HG03135 (cell line): ENCODE data around the gene C17orf50.
"Not testable (repeated sequence)": the region's sequence is repeated elsewhere in the genome, so short reads cannot be mapped to it uniquely, and the experiment has no call there.

ENCODE experiments used
- ATAC-seq: cut with Tn5 transposase; IDR thresholded peaks from one replicate; pipeline ENCODE4 v1.9.1; 2021; ENCODE audit warnings: mild to moderate bottlenecking, moderate library complexity; ENCODE audit not compliant: unreplicated experiment

The C17orf50 gene

GRCh38 chr17:35751541-35751940 is 9.1 kb upstream of the C17orf50 start:
- ATAC-seq = not testable (repeated sequence)

- no peak for ATAC-seq
Observed at GRCh38 chr17:35752471-35752870, 8.2 kb upstream of the C17orf50 start.

DNA sequence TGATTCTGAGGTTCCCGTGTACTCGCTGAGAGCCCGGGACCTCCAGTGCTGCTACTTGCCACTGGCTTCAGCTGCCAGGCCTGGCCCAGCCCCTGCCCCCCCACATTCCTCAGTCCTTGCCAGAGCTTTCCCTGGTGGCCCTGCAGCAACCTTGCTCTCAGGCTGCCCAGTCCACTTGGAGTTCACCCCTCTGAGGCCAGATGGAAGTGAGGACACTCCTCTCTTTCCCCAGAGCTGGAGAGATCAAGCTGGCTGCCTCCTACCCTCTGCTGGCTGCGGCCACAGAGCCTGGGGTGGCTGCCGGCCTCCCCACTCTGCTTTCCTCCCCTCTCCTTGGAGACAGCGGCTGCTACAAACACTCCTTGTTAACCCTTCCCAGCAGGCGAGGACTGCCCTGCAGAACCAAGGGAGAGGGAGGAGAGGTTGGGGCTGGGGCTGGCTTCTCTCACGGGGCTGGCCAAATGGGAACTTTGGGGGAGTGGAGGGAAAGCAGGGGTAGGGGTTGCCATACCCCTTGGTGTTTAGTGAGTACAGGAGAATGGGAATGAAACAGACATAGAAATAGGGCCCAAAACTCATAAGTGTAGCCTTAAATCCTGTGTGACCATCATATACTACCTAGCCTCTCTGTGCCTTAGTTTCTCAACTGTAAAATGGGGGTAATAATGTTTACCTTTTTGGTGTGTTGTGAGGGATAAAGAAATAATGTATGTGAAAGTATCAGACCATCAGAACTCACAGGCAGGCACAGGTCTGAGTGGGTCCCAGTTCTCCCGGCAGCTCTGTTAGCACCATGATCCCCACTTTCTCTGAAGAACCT is 7.5 kb upstream of the C17orf50 start, which contains the start of gene GAS2L2:
Gene GAS2L2 (minus strand): TSS at position 295 of the 820 bp plus-strand sequence. CDS start 389 bp downstream, outside the sequence.
- no peak for ATAC-seq

- no peak for ATAC-seq
Observed at GRCh38 chr17:35757243-35757642, 3.4 kb upstream of the C17orf50 start.

GRCh38 chr17:35761601-35762000 is 914 bp downstream of the C17orf50 start:
- ATAC-seq = no peak

- no peak for ATAC-seq
Observed at GRCh38 chr17:35763767-35764122, 3.1 kb downstream of the C17orf50 start.

- ATAC-seq = peak; percentile 85
Observed at GRCh38 chr17:35764123-35764991, 3.7 kb downstream of the C17orf50 start.

DNA sequence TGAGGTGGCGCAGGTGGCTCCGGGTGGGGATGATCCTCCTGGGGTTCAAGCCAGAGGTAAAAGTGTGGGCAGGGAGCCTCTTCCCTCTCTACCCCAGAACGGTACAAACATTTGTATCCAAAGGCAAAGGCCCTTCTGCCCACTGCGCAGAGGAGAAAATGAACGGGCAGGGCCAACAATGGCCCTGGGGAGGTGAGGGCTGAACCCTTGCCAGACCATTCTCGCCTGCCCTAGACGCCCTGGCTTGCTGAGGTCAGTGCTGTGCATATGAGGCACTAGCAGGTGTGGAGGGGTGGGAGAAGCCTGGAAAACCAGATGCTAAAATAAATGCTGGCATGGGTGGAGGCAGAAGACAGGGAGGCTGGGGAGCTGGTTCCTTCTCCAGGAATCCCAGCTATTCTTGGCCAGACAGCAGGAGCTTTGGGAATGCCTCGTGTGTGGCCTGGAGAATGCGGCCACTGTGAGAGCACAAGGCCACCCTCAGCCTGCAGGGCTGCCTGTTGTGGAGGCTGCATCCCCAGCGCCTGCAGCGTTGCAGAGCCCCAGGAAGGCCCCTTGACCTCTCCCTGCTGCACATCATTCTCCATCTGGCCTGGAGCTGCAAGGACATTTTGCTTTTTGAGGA is 4.5 kb downstream of the C17orf50 start:
- ATAC-seq = no peak

DNA sequence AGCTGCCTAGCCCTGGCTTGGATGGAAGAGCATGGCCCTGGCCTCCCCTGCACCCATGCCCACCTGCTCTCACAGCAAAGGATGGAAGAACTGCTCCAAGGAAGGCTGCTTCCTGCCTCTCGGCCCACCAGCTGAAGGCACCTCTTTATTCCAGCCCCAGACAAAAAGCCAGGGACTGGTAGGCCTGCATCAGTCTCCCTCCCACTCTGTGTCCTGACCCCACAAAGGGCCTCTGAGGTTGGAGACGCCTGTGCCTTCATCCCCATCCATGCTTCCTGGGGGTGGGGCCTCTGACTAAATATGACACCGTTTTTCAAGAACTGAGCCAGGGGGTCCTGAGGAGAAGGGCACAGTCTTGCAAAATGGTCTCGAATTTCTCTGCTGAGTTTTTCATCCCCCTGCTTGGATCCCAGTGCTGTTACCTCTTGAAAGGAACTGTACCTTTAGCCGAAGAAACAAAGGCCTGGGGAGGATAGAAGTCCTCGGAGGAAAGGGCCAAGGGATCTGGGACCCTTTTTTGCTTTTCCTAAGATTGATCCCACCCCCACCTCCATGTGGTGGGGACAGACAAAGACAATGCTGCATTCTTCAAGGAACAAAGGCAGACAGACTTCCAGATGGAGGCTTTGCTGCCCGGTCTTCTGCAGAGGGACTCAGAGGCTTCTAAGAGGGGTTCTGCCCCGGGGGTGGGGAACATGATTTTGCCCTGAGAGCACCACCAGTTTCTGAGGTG is 5.2 kb downstream of the C17orf50 start:
- ATAC-seq = no peak

DNA sequence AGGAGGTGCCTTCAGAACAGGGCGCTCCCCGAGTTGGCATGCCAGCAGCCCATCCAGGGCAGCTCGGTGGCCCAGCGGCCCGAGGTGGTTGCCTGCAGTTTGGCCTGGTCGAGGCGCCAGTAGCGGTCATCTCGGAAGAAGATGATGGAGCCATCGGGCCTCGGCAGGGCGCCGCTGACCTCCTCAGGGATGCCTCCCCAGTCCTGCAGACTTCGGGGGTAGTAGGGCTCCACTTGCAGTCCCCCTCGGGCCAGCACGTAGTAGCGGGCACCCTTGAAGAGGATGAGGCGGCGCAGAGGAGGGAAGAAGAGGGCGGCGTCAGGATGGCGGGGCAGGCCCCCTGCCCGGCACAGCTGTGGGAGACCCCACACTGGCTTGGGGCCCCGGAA is 5.8 kb downstream of the C17orf50 start:
- ATAC-seq = no peak

DNA sequence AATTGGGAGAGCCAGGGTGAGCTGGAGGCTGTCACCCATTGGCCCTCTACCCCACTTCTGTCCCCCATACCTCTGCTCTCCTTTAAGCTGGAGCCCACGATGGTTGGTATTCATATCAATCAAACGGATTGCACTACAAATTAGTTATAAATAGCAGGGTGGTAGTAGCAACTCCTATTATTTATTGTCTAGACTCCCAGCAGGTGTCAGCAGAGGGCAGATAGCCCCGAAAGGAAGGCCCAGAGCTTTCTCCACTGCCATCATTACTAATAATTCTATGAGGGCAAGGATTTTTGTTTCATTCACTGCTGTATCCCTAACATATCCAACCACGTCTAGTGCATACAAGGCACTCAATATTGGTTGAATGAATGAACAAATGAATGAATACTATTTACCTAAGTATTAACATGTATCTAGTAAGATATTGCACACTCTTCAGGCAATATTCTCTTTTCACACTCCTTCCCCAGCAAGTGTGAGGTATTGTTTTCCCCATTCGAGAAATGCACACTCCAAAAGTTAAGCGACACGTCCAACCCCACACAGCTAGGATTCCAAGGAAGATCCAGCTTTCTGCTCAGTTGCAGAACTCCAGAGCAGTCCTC is 6.3 kb downstream of the C17orf50 start:
- no peak for ATAC-seq

GRCh38 chr17:35768797-35769196 is 8.1 kb downstream of the C17orf50 start:
- ATAC-seq = no peak

DNA sequence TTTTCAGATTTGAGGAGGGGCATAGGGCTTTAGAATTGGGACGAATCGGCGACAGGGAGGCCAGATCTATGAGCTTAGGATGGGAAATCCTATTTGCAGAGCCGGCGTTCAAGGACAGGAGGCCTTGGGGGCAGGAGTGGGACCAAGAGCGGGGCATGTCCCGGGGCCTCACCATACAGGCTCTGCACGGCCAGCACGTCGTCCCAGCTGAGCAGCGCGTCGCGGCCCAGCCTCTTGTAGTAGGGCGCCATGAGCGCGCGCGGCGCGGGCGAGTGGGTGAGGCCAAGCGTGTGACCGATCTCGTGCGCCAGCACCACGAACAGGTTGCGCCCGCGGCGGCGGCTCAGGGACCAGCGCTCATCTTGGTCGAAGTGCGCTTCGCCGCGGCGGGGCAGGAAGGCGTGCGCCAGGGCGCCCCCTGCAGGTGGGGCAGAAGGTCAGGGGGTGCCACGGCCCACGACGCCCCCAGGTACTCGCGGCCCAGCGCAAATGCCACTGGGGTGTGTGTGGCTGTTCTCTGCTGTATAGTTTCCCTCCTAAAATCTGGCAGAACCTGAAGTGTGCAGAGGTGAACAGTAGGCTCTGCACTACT is 9.3 kb downstream of the C17orf50 start:
- ATAC-seq = no peak

GRCh38 chr17:35773129-35773528 is 12.4 kb downstream of the C17orf50 start:
- ATAC-seq = no peak

DNA sequence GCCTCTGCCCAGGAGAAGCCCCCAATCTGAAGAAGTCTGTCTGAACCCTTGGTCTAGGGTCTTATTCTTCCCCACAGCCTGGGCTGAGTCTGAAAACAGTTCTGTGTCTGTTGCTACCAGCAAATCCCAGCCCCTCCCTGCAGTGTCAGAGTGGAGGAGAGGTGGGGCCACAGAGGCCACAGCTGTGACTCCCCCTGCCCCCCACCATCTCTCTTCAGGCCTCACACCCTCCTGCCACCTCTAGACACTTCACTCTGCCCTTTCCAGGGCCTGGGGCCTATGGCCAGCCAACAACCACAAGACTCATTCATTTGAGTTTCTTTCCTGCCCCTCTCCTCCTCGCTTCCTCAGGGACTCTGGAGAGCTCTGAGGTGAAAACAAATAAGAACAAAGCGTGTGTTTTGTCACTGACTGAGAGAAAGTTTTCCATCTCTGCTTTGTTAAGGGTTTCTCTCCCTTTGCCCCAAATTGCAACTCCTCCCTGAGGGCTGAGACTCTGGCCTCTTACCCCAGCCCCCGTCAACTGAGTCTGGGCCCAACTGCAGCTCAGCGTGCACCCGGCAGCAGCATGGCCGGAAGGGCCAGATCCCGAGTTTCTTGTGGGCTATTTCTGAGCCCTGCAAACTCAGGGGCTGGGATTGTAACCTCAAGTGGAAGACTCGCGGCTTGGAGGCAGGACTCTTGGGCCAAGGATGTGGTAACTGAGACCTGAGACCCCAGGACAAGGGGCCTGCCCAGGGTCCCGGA is 13.2 kb downstream of the C17orf50 start:
- no peak for ATAC-seq

DNA sequence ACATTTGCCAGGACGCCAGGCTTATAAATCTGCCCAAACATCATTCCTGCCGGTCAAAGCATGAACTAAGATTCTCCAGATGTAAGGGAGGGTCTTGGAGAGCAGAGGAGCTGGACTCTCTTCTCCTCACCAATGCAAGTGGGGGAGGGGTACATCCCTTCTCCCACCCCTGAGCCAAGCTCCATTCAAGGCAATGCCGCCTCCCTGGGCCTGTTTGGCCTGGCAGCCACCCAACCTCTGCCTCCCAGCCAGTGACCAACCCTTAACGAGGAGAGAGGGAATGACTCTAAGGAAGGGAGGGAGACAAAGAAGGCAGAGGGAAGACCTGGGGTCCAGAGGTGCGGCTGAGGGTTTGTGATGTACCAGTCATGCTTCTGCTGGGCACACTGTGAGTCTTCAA is 13.8 kb downstream of the C17orf50 start:
- no peak for ATAC-seq

- no peak for ATAC-seq
Observed at GRCh38 chr17:35775039-35775438, 14.4 kb downstream of the C17orf50 start.

DNA sequence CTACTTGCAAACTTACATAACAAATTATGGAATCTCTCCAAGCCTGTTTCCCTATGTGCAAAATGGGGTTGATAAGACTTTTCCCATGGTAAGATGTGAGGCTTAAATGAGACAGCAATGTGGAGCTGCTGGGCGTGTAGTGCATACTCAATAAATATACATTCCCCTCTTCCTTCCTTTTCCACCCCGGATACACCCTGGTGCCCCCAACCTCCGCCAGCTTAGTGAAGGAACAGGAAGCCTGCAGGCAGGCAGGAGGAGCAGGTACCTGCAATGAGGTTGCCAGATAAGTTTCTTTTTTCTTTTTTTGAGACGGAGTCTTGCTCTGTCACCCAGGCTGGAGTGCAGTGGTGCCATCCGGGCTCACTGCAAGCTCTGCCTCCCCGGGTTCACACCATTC is 14.9 kb downstream of the C17orf50 start:
- ATAC-seq = no peak

- no peak for ATAC-seq
Observed at GRCh38 chr17:35778641-35779196, 18.0 kb downstream of the C17orf50 start.
